Ureter (tissue), 1 donor: Measurements from ENCODE around the gene ATP1A1. TPM values are rescaled to one million over a fixed set of nuclear protein-coding genes. Genes with fewer than 3 reads are reported as not detected.
A peak's percentile ranks its signal among the peaks of the same experiment; 100 is the strongest.

Experiments used
- DNase-seq: peaks from one replicate; pipeline ENCODE4 v3.0.0-alpha.2; 2020; ENCODE audit warnings: low spot score
- total RNA-seq: library from RNA; stranded (reverse); gene quantifications from one replicate; pipeline ENCODE4 v1.2.4, GENCODE V29; 2023
- donor health status: DM: yes; HTN: yes; CAD: no.

ATP1A1 gene
- 322 TPM for total RNA-seq

DNA sequence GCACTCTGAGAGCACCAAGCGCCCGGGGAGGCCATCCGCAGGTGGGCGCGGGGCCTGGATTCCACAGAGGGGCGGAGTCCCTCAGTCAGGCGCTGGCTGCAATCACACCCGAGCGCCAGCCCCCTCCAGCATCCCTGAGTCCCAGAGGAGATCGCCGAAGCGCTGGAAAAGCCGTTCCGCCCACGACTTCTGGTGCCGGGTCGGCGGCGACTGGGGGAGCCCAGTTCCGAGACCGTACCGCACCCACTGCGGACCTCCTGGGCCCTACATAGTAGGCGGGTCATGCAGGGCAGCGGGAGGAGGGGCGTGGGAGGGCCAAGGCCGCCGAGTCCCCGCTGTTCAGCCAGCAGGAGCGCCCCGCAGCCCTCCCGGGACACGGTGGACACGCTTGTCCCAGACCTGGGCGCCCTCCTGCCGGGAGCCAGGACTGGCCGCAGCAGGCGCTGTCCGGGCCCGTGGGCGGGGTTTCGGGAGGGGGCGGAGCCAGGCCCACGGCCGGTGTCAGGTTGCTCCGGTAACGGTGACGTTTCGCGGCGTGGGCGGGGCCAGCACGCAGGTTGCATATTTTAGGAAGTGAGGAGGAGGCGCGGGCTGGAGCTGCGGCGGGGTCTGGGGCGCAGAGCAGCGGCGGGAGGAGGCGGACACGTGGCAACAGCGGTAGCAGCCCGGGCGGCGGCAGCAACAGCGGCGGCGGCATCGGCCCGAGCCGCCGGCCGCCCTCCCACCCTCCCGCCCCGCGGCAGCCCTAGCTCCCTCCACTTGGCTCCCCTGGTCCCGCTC, at the start of gene ATP1A1:
Gene ATP1A1 (plus strand): TSS at position 594 of the 780 bp plus-strand sequence. CDS start 268 bp downstream, outside the sequence.
- DNase-seq, result peak; percentile 98

DNA sequence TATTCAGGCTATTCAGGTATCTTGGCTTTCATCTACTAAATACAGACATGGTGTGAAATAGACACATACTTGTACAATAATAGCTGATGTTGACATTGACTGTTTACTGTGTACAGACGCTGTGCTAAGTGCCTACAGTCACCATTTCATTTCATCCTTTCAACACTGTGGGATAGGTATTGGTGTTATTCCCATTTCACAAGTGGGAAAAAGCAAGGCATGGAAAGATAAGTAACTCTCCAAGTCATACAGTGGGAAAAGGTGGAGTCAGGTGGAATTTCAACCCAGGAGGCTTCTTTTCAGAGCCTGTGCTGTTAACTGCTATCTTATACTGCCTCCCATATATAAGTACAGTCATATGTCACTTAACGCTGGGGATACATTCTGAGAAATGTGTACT, 49.6 kb upstream of the ATP1A1 start:
- no peak for DNase-seq

DNA sequence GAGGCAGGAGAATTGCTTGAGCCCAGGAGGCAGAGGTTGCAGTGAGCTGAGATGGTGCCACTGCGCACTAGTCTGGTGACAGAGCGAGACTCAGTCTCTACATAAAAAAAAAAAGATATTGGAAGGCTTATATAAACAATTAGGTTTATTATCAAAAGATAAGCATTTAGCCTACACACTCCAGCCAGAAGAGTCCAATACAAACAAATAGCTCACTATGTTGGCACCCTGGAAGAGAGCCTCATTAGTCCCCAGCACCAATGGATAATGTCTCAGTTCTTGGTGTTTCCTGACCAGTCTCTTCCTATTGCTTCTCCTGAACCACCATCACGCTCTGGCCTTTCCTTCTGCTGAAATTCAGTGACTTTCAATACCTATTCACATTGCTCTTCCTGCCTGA, 48.6 kb upstream of the ATP1A1 start:
- DNase-seq, result no peak

DNA sequence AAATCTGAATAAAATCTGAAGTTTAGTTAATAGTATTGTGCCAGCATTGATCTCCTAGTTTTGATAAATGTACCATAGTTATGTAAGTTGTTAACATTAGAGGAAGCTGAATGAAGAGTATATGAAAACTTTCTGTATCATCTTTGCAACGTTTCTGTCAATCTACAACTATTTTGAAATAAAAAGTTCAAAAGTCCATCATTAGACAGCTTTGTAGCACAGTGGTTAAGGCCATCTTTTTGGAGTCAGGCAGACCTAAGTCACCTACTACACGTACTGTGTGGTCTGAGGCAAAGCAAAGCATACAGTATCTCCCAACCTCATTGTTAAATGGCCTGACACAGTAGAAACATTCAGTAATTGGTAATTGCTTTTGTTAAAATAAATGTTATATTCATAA, 47.9 kb upstream of the ATP1A1 start:
- DNase-seq, result no peak

DNA sequence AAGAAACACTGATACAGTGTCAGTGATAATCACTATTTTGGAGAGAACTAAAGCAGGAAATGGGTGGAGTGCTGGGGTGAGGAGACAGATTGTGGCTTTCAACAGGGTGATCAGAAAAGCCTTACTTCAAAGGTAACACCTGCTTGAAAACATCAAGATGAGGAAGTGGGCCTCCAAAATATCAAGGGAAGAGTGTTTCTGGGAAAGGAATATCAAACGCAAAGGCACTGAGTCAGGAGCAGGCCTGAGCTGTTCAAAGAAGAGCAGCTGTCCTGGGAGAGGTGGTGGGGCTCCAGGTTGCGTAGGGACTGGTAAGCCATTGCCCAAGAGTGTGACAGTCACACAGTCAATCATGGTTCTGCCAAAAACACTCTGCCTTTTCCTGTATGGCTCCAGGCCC, 47.1 kb upstream of the ATP1A1 start:
- no peak for DNase-seq

DNA sequence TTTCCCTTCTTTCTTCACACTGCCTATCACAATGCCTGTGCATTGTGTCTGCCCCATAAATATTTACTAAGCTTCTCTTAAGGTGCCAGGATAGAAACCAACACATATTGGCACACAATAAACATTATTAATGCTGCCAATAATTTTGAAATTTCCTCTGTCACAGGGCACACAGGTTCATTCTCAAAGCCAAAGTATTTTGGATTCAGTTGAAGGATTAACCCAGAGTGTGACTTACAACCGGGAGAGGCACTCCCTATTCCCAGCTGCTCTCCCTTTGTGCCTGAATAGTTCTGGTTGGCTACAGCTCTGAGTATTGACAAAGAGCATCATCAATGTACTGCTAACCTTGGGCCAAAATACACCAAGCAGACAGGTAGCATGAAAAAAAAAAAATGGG, 46.6 kb upstream of the ATP1A1 start:
- DNase-seq, result no peak

DNA sequence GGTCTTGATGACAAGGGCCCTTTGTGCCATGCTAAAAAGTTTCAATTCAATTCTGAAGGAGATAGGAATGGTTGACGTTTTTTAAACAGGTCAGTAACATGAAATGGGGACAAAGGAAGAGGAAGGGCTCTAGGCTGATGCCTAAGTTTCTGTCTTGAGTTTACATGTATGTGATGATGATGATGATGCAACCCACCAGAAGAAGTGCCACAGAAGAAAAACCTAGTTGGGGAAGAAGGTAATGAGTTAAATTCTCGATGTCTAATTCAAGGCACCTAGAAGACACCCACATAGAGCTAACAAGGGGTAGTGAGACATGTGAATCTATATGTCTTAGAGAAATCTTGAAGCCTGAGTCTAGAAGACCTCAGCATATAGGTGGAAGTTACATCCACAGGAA, 44.4 kb upstream of the ATP1A1 start:
- DNase-seq, result no peak

DNA sequence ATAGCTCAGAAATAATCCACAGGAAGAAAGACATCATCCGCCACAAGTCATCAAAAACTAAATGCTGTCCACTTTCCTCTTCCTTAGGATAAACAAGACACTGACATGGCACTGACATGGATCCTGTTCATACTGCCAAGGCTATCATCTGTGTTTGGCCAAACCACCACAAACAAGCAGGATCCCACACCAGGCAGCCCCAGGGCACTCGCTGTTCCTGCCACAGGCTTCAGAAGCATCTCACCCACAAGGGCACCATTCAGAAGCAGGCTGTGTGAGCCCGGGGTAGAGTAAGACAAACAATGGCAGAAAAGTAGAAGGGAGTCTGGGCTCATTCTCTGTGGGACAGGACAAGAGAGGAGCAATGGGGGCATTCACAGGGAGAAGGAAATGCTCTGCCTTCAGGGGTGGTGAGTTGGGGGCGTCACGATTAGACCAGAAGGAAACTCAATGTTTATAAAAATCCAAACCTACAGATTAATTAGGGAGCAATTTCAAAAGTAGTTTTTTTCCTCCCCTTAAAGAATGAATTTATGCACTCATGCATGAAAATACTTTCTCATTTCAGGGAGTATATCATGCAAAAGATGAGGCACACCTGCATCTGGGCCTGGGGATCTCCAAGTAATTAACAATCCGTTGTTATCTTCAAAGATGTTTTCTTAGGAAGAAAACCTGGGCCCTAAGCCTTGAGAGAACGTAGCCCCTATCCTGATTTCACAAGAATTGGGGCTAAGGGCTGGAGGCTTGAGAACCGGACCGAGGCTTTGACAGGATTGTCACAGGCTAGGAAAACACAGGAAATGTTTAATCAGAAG, 43.3 kb upstream of the ATP1A1 start:
- DNase-seq, result no peak

DNA sequence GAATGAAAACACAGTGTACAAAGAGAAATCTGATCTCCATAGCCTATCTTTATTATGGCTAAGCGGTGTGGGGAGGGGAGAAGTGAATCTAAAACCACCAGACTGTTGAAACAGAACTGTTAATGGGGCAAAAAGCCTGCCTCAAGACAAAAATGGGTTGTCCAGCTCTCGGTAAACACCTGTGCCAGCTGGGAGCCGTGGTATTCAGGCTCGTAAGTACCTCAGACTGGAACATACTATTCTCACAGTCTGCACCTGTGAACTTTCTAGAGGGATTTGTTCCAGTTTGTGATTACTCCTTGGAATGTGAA, 42.7 kb upstream of the ATP1A1 start:
- no peak for DNase-seq

DNA sequence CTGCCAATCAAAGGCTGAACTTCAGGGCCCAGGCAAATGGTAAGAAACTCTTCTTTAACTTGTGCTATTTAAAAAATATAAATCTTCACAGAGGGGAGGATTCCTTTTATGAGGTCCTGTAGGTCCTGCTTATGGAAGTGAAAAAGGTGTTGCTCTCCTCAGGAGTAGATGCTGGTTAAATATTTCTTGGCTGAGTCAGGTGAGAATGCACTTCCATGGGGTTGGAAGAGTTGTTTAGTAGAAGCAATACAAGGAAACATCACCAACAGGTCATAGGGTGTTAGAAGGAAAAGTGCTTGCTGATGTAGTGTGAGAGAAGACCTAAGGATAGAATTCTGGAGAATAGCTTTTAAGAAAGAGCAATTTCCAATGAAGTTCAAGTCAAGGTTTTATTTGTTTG, 42.2 kb upstream of the ATP1A1 start:
- DNase-seq, result no peak

DNA sequence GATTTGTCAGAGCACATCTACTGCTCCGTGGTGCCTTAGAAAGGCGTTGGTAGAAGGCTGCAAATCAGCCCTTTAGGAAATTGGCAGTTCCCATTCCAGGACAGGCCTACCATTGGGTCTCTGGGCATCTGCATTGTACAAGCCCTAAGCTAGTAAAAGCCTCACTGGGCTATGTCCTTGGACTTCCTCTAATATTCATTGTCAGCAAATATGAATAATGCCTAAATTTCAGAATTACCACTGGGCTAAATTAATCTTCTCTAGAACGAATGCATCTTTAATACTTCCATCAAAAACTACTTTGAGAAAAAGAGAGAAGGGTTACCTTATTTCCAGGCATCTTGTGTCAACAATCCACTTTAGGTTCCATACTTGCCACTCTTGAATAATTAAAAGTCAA, 41.5 kb upstream of the ATP1A1 start:
- DNase-seq, result no peak

DNA sequence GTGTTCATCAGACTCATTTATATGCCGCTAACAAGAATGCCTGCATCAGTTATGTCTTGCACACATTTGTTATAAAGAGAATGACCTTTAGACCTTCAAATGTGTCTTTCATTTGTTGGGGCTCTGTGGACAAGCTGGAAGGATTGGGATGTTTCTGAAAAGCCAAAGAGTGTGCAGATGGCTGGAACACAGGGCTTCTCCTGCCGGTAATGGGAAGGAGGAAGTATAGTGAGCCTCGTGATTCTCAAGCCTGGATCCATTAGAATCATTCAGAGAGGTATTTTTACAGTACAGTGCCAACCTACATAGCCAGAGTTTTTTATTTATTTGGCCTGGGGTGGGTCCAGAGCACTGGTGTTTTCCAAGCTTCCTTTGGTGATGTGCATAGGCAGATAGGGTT, 40.6 kb upstream of the ATP1A1 start:
- DNase-seq, result no peak

DNA sequence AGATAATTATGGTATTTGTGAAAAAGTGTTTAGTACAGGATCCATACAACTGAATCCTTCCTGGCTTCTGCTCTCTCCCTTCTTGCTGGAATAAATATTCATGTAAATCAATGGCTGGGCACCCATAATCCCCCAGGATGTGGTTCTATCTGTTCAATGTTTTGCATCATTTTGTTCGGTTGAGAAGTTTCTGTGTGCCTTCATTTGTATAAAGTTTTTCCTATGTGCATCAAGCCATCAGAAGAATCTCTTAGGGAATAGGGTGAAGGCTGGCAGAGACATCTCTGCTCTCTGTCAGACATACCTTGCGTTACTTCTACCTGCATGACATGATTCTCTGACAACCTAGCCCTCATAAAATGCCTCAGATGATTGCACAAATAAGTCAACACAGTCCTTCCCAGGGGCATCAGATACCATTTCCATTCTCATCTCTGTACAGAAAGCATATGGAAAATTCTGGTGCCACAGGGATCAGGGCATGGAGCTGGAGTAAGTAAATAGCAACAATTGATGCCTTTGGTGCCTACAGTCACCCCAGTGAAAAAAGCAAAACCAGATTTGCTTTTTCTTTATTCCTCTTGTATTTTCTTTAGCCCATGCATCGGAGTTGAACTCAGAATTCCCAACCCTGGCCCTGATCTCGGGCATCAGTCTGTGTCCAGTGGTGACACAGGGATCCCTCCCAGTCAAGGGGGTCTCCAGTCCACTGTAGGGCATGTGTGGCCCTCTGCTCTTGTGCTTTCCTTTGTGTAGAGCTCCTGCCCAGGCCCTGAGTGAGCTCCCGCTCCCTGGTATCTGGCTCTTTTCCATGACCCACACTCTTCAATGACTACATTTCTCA, 39.7 kb upstream of the ATP1A1 start:
- no peak for DNase-seq

DNA sequence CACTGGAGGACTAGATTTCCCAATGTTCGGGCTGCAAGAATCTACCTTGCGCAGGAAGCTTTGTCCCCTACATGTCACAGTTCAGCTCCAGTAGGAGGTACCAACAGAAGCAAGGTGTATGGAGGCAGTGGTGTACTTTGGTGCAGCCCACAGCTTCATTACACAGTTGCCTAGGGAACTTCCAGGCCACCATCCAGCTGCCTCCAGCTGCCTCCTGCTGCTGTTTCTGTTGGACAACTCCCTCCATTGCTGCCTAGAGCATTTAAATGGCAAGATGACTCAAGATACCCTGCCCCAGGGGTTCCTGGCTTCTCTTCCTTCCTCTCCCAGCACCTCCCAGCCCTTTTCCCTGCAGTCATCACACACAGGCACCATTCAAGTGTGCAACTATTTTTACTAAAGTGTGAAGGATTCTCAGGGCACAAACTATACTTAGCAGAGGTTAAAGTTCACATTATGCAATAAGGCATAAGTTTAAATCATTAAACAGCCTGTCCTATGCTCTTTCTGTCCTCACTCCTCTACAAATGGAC, 39.0 kb upstream of the ATP1A1 start:
- no peak for DNase-seq

DNA sequence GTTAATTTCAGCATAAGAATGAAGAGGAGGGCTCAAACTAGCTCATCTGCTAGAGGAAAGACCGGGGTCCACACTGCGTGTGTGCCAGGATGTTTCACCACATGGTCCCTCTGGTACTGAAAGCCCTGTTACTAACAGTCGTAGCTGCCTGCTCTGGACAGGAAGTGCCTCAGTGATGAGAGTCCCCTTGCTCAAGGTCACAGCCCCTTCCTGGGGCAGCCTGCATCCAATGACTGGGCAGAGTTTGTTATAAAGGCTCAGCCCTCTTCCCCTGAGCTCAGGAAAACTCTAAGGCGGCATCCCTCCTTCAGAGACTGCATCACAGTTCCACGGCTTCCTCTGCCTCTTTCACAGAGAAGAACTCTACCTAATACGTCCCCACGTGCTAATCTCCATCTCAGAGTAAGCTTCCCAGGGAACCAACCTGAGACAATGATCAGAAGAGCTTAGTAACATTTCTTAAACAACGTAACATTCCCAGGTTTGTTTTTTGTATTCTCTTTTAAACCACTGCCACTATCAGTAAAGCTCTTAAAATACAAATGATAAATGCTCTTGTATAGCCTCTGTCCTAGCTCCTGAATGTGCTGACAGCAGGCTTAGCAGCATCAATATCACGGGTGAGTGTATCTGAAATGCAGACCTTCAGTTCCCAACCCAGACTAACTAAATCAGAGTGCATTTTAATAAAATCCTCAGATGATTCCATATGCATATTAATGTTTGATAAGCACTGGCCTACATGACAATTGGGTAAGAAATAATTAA, 38.0 kb upstream of the ATP1A1 start:
- DNase-seq, result no peak

DNA sequence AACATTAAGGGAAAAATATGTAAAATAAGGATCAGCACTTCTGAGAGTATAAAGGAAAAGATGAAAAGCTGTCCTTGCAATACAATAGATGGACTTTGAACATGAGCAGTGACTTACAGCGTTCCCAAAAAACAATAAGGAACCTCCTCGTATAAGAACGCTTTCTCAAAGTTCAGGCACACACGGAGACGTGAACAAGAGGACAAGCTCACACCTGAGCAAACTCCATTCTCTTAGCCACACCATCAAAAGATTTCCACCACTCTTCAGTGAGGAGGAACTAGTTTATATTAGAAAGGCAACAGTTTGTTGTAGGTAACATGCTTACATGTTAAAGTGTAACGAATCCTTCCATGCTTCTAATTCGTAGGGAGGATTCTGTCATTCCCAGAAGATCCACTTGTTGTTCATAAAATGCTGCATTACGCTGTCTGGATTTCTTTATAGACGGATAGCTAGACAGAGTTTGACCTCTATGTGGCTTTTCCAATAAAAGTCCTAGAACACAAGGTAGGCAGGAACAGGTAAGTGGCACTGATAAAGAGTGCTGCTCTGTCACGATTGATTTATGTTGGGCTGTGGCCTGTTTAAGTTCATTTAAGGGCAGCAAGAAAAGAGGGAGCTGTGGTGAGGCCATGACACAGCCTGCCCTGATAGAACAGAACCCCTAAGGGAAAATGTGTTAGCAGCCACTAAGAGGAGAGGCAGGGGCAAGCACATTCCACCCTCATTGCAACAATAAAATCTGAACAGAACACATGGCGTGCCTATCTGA, 37.0 kb upstream of the ATP1A1 start:
- DNase-seq, result no peak

DNA sequence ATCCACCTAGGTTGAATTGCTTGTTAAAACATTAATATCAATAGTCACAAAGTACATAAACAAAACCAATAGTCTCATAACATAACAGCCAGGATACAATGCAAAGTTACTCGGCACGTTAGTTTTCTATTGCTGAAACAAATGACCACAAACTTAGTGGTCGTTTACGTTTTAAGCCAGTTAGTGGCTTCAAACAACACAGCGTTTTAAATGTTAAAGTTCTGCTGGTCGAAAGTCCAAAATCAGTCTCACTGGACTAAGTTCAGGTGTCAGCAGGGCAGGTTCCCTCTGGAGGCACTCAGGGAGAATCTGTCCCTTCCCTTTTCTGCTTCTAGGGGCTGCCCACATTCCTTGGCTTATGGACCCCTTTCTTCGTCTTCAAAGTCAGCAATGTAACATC, 35.6 kb upstream of the ATP1A1 start:
- DNase-seq, result no peak

DNA sequence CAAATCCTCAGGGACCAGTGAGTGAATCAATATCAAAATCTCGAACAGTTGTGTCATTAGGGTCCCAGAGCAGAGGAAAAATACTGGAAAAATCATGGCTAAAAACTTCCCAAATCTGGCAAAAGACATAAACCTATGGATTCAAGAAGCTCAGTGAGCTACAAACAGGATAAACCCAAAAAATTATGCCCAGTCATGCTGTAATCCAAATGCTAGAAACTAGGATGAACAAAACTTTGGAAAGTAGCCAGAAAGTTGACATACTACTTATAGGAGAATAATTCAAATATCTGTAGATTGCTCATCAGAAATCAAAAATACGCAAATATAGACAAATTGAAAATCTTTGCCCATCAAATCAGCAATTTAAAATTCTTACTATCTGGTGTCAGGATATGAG, 34.6 kb upstream of the ATP1A1 start:
- DNase-seq, result no peak

DNA sequence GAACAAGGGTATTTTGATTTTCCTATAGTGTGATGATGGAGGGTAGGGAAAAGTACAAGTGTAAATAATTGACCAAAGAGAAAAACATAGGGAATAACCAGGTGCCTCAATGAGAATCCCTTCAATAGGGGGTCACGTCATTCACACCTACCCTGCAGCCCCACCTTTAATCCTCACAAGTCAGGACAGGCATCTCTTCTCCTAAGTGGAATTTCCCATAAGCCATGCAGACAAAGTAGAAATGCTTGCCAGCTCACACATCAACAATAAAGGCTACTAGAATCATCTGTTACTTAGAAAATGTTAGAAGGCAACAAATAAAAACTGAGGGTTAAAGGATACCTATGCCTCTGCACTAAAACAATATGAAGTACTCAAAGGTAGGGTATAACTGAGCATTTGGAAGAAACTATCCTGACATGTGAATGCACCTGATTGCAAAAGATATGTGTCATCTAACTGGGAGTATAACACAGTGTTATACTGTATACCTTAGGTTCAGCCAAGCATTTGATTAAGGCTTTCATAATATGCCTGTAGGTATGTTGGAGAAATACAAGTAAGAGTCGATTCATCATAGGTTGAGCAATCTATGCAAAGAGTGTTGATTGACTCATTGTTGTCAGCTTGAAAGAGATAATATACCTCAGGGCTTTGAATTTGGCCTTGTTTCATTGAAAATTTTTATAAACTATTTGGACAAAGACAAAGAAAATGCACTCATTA, 32.4 kb upstream of the ATP1A1 start:
- no peak for DNase-seq

DNA sequence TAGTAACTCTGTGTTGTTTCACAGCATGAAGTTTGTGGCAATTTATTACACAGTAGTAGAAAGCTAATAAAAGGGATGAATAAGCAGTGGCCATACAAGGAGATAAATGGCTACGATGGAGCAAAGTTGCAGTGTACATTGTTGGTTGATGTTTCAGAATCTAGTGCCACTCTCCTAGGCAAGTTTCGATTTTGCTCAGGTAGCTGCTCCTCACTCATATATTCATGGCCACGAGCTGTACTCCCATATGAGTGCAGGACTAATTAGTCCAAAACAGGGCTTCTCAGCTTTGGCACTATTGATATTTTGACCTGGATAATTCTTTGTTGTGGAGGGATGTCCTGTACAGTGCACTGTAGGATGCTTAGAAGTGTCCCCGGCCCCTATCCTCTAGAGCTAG, 30.0 kb upstream of the ATP1A1 start:
- no peak for DNase-seq
